ENCODE measurements around the gene AHSA1.

Gene AHSA1

DNA sequence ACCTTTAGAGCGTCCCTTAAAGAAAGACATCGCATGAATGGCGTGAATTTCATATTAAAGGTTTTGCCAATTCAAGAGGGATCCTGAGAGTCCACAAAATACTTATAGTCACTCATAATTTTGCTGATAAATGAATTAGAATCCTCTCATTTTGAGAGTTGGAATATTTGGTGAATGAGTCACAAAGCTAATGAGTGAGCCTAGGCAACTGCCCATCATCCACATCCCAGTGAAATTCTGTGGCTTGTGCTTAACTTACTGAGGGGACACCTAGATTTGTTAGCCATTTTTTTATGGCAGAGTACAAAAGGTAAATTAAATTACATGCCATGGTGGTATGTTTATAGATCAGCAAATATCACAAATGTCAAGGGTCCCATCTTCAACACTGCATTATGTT is 21.9 kb upstream of the AHSA1 start:
- TF ChIP-seq, protein P1, sequence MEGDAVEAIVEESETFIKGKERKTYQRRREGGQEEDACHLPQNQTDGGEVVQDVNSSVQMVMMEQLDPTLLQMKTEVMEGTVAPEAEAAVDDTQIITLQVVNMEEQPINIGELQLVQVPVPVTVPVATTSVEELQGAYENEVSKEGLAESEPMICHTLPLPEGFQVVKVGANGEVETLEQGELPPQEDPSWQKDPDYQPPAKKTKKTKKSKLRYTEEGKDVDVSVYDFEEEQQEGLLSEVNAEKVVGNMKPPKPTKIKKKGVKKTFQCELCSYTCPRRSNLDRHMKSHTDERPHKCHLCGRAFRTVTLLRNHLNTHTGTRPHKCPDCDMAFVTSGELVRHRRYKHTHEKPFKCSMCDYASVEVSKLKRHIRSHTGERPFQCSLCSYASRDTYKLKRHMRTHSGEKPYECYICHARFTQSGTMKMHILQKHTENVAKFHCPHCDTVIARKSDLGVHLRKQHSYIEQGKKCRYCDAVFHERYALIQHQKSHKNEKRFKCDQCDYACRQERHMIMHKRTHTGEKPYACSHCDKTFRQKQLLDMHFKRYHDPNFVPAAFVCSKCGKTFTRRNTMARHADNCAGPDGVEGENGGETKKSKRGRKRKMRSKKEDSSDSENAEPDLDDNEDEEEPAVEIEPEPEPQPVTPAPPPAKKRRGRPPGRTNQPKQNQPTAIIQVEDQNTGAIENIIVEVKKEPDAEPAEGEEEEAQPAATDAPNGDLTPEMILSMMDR (IDR thresholded peaks at IDR 0.05) = no peak

DNA sequence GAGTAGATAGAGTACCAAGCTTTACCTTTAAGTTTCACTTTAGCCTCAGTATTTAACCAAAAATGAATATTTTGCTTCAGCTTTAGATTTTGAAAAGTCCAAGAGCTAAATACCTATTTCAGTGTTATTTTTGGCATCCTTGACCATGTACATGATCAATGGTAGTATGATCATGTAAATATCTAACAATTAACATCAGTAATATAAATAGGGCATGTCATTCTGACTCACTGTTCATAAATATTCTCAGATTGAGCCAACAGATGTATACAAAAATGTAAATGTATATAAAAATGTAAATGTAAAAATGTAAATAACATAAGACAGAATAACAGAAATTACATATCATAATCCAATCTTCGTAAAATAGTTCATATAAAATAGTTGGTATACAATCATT is 19.3 kb upstream of the AHSA1 start:
- TF ChIP-seq, protein P1 (IDR thresholded peaks at IDR 0.05) = no peak

DNA sequence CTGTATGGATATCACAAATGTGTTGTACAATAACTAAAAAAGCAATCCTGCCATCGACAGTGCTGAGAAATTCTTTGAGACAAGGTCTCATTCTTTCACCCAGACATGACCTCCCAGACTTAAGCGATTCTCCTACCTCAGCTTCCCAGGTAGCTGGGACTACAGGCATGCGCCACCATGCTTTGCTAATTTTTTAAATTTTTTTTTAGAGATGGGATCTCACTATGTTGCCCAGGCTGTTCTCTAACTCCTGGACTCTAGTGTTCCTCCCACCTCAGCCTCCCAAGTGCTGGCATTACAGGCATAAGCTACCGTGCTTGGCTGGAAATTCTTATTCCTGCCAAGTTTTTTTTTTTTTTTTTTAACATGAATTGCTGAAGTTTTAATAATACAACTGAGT is 18.0 kb upstream of the AHSA1 start:
- TF ChIP-seq, protein P1 (IDR thresholded peaks at IDR 0.05) = no peak

- TF ChIP-seq, protein P1 (IDR thresholded peaks at IDR 0.05) = no peak
Measured at GRCh38 chr14:77442196-77442595, 15.7 kb upstream of the AHSA1 start.

DNA sequence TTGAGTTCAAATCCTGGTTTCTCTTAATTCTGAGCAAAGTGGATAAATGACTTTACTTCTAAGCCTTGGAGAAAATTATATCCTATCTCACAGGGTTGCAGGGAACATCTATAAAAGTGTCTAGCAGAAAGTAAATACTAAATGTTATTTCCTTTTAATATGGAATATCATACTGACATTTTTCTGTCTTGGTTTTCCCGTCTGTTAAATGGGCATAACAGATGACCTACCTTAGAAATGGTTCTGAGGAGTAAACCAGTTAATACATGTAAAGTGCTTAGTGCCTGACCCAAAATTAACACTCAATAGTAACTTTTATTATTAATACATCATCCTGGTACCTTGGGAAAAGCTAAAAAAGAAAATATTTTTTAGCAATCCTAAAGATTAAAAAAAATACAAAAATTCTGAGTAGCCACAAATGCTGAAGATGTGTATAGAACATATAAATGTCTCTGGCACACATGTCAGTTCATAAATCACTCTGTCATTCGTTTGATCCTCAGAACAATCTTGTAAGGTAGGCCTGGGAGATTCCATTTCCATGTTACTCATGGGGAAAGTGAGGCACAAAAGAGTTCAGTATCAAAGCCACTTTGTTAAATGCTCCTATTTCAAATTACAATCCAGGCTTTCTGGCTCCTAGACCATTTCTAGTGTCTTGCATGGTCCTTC is 1.8 kb upstream of the AHSA1 start:
- TF ChIP-seq, protein P1 (IDR thresholded peaks at IDR 0.05) = no peak

DNA sequence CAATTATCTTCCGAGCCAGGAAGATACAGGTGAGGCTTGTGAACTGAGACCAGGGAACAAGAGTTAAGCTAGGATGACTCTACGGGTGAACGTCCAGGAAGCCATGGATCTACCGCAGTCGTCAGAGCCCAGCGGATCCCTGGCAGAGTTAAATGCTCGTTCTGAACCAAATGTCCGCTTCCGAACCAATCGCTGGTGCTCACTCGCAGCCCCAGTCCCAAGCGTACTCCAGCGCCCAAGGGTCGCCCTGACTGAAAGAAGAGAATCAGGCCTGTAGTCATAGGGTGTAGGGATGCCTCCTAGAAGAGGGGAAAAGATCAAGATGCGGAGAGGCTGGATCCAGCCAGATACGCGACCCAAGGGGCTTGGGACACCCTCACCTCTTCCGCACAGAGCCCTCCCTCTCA is 775 bp upstream of the AHSA1 start:
- TF ChIP-seq, protein P1 (IDR thresholded peaks at IDR 0.05) = no peak

DNA sequence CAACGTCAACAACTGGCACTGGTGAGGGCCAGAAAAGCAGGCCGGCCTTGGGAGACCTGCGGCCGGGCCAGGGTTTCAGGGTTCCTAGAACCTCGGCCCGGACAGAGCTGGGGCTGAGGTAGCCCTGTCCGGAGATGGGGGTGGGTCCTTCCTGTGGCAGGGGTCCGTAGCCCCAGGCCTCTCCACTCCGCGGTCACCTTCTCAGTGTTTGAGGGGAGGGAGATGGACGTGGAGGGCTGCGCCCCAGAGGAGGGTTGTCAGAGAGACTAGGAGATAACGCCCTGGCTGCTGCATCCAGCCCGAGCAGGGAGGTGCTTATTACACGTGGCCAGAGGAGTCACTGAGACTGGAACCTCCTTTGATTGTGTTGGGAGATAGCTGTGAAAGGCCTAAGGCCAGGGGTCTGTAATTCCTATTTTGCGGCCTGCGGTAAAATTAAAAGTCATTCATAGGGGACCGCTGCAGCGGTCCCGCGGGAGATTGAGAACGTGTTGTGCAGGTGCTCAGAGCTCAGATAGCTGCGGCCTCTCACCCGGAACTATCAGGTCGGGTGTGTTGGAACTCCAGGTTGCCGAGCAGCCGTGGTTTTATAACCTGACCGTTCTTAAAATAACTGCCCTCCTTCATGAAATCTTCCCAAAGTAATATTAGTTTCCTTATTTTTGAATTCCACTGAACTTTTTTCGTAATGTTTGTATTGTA is 507 bp downstream of the AHSA1 start:
- TF ChIP-seq, protein P1 (IDR thresholded peaks at IDR 0.05) = no peak
